ENCODE measurements around the gene GCNT2. TPM values are rescaled to one million over a fixed set of nuclear protein-coding genes. Genes with fewer than 3 reads are reported as not detected.

The GCNT2 gene
- total RNA-seq, 1 experiment from 2014 or later: 51.2 TPM

GRCh38 chr6:10505529-10505928, 15.6 kb upstream of the GCNT2 start:
- Mint-ChIP-seq H3K9me3 (no peaks in the 10 kb centered on the region), H3K27me3 (ENCODE audit: low read depth) (no peaks in the 10 kb centered on the region; the same call in 1 of the 2 replicates), H3K36me3 (no peaks in the 10 kb centered on the region), H3K27ac (0 out of 2 replicates have a peak overlapping the region, but pooled peaks have one; percentile 6), H3K4me1 (peaks cover 18% of the 10 kb centered on the region), H3K4me3 (no peak overlapping the region)
- no peak for DNase-seq (ENCODE audit: low spot score)
- ChIA-PET POLR2A (interaction anchor here (0.6 kb wide), 2 partner anchors 99 to 116 kb away, joined by 3 read pairs; no protein-coding TSS in a partner anchor), CTCF (interaction anchor here (0.6 to 2.4 kb wide), 4 partner anchors 27 to 116 kb away, joined by 3 to 9 read pairs (median 5); no protein-coding TSS in a partner anchor)
- TF ChIP-seq E2F1 (CRISPR knock-in tag; IDR thresholded peaks at IDR 0.05) (no peak), GABPB1 (CRISPR knock-in tag; IDR thresholded peaks at IDR 0.05) (peak; percentile 79), NFATC4 (CRISPR knock-in tag; IDR thresholded peaks at IDR 0.05) (no peak), ZMAT4 (CRISPR knock-in tag; IDR thresholded peaks at IDR 0.05) (no peak)
- ATAC-seq: peak; percentile 93

- ATAC-seq (no peak), DNase-seq (ENCODE audit: low spot score) (no peak)
- H3K9me3 Mint-ChIP-seq: no peaks in the 10 kb centered on the region
- ChIA-PET CTCF (interaction anchor here (1.4 to 2.4 kb wide), 2 partner anchors 13 to 29 kb away, joined by 4 to 9 read pairs; no protein-coding TSS in a partner anchor), POLR2A (no interaction called here)
- no peak overlapping the region for H3K27ac Mint-ChIP-seq
- H3K36me3 Mint-ChIP-seq: no peaks in the 10 kb centered on the region
- peaks cover 28% of the 10 kb centered on the region for H3K4me1 Mint-ChIP-seq
- no peaks in the 10 kb centered on the region; the same call in 1 of the 2 replicates for H3K27me3 Mint-ChIP-seq (ENCODE audit: low read depth)
- no peak overlapping the region for H3K4me3 Mint-ChIP-seq
- TF ChIP-seq E2F5 (CRISPR knock-in tag; IDR thresholded peaks at IDR 0.05) (no peak), JAZF1 (CRISPR knock-in tag; IDR thresholded peaks at IDR 0.05) (no peak), NR2C2 (CRISPR knock-in tag; IDR thresholded peaks at IDR 0.05) (no peak), KAT7 (CRISPR knock-in tag; IDR thresholded peaks at IDR 0.05; ENCODE audit: borderline replicate concordance) (no peak), RELA (CRISPR knock-in tag; IDR thresholded peaks at IDR 0.05; ENCODE audit: borderline replicate concordance) (no peak), IRF1 (CRISPR knock-in tag; IDR thresholded peaks at IDR 0.05) (no peak), ZNF423 (CRISPR knock-in tag; IDR thresholded peaks at IDR 0.05) (no peak)
These were observed 13.9 kb upstream of the GCNT2 start for GRCh38 chr6:10507298-10507697.

- ChIA-PET CTCF (interaction anchor here (1.4 kb wide), 1 partner anchor 13 kb away, joined by 4 read pairs; no protein-coding TSS in a partner anchor), POLR2A (no interaction called here)
- ATAC-seq: no peak
- TF ChIP-seq ZNF219 (CRISPR knock-in tag; IDR thresholded peaks at IDR 0.05; ENCODE audit: borderline replicate concordance): no peak
- TF ChIP-seq E2F4 (CRISPR knock-in tag; IDR thresholded peaks at IDR 0.05; ENCODE audit: borderline replicate concordance, low read depth): no peak
- TF ChIP-seq MLX (CRISPR knock-in tag; IDR thresholded peaks at IDR 0.05): no peak
- TF ChIP-seq MAX (CRISPR knock-in tag; IDR thresholded peaks at IDR 0.05): no peak
- TF ChIP-seq NR2C2 (CRISPR knock-in tag; IDR thresholded peaks at IDR 0.05): no peak
- no peak for TF ChIP-seq NFE2L1 (CRISPR knock-in tag; IDR thresholded peaks at IDR 0.05)
- TF ChIP-seq ZNF671 (CRISPR knock-in tag; IDR thresholded peaks at IDR 0.05): no peak
- TF ChIP-seq E2F5 (CRISPR knock-in tag; IDR thresholded peaks at IDR 0.05): no peak
- TF ChIP-seq HMGXB4 (CRISPR knock-in tag; IDR thresholded peaks at IDR 0.05): no peak
- TF ChIP-seq AFF4 (CRISPR knock-in tag; IDR thresholded peaks at IDR 0.05; ENCODE audit: borderline replicate concordance): no peak
These were observed 13.4 kb upstream of the GCNT2 start for GRCh38 chr6:10507715-10508114.

More at GRCh38 chr6:10507715-10508114, 13.4 kb upstream of the GCNT2 start:
- Mint-ChIP-seq H3K9me3 (no peaks in the 10 kb centered on the region), H3K4me1 (peaks cover 28% of the 10 kb centered on the region), H3K36me3 (no peaks in the 10 kb centered on the region), H3K27me3 (ENCODE audit: low read depth) (no peaks in the 10 kb centered on the region; the same call in 1 of the 2 replicates), H3K4me3 (no peak overlapping the region), H3K27ac (no peak overlapping the region)
- no peak for DNase-seq (ENCODE audit: low spot score)
